Retinal pigment epithelial cell (primary cell): ENCODE results near the gene SNRPD3.

Source experiments
- DNase-seq: peaks from one replicate; pipeline ENCODE4 v3.0.0-alpha.2; 2010; ENCODE audit warnings: low read depth
- H3K4me3 ChIP-seq: 2 replicates; pipeline ENCODE4 v1.5.1; 2011; ENCODE audit warnings: mild to moderate bottlenecking, low read length, control low read depth, moderate library complexity
- TF ChIP-seq, protein P1 (sequence below): conservative IDR thresholded peaks from 2 replicates; pipeline ENCODE4 v1.5.1; 2011; ENCODE audit warnings: low read depth, low read length, control low read depth, inconsistent platforms

SNRPD3 gene

DNA sequence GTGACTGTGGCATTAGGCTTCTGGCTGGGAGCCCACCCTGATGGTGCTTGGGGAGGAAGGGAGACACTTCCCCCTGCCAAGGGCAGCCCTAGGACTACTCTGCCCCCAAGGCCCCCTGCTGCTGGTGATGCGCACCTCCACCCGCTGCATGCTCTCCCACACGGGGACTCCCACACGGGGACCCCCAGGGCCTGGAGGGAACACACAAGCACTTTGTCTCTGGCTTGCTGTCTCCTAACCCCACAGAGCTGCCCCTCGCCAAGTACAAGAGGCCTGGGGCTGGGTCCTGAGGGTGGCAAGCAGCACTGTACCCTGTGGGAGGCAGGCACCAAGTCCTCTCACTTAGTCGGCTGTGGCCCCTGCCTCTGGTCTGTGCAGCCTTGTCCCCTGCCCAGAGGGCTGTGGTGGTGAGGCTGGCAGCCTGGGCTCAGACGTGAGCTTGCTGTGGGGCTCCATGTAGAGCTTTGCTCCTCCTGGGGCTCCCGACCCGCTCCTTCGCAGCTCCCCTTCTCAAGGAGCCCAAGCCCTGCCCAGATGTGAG lies 29.1 kb downstream of the SNRPD3 start:
- DNase-seq, result no peak
- TF ChIP-seq, protein P1, sequence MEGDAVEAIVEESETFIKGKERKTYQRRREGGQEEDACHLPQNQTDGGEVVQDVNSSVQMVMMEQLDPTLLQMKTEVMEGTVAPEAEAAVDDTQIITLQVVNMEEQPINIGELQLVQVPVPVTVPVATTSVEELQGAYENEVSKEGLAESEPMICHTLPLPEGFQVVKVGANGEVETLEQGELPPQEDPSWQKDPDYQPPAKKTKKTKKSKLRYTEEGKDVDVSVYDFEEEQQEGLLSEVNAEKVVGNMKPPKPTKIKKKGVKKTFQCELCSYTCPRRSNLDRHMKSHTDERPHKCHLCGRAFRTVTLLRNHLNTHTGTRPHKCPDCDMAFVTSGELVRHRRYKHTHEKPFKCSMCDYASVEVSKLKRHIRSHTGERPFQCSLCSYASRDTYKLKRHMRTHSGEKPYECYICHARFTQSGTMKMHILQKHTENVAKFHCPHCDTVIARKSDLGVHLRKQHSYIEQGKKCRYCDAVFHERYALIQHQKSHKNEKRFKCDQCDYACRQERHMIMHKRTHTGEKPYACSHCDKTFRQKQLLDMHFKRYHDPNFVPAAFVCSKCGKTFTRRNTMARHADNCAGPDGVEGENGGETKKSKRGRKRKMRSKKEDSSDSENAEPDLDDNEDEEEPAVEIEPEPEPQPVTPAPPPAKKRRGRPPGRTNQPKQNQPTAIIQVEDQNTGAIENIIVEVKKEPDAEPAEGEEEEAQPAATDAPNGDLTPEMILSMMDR, result no peak
- no peak overlapping the region for H3K4me3 ChIP-seq

DNA sequence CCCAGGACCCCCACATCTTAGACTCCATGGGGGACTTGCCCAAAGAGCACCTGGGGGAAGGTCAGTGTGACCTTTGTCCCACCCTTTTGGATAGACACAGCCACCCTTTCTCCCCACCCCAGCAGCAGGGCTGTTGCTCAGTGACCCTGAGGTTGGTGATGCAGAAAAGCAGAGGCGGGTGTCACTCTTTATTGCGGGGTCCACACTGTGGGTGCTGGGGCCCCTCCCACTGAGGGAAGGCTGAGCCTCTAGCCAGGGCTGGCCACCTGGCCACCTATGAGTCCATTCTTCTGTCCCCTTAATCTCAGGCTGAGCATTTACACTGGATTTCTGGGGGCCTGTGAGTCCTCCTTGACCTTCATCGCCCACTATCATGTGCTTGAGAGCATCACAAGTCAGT lies 29.7 kb downstream of the SNRPD3 start:
- TF ChIP-seq, protein P1, result no peak
- no peak for DNase-seq
- H3K4me3 ChIP-seq, result no peak overlapping the region

DNA sequence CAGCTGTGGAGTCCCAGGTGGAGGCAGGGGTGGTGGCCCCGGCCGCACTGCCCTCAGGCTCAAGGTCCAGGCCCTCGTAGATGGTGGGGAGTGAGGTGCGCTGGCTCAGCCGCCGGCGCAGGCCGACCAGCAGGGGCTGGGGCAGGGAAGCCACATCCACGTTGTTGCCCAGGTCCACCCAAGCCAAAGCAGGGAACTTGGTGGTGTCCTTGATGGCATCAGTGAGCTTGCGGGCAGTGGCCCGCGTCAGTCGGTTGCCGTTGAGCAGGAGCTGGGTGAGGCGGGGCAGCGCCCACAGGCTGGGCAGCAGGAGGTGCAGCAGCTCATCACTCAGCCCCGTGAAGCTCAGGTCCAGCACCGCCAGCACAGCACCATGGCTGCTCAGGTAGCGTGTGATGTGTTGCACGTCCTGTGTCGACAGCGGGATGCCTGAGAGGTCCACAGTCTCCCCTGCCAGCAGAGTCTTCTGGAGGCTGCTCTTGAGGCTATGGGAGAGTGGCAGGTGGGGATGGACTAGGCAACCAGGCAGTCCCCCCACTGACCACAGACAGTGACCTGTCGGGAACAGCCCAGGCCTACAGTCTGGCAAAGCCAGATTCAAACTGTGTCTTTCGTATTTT lies 30.2 kb downstream of the SNRPD3 start:
- TF ChIP-seq, protein P1, result no peak
- no peak for DNase-seq
- H3K4me3 ChIP-seq, result no peak overlapping the region

DNA sequence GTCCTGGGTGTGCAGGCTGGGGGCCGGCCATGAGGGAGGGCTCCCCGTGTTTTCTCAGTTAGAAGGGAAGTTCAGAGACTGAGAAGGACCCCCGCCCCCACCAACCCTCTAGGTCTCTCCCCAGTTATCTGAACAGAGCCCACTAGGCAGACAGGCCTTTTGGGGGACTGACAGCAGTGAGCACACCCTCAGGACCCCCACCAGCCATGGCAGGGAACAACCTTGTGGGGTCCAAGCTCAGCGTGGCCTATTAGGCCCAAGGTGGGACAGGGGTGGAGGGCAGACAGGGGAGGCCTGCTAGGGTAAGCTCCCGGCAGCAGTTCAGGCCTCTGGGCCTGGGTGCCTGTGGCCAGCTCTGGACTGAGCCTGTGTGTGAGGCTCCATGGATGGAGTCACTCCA lies 31.5 kb downstream of the SNRPD3 start:
- H3K4me3 ChIP-seq, result no peak overlapping the region
- DNase-seq, result no peak
- TF ChIP-seq, protein P1, result no peak

DNA sequence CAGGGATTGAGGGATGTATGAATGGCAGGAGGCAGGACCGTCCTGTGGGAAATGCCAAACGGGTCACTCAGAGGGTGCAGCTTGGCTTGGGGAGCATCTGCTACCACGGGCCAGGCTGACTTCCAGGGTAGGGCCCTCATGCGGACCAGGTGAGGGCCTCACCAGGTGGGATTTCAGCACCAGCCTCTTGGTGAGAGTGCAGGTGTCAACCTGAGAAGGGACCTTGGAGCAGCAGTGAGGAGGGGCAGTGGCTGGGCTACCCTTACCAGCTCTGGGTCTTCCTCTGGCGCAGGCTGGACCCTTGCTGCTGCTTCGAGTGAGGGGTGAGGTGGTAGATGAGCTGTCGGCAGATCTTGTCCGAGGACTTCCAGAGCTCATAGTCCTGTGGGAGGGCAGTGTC lies 32.1 kb downstream of the SNRPD3 start:
- DNase-seq, result no peak
- TF ChIP-seq, protein P1, result no peak
- H3K4me3 ChIP-seq, result no peak overlapping the region

DNA sequence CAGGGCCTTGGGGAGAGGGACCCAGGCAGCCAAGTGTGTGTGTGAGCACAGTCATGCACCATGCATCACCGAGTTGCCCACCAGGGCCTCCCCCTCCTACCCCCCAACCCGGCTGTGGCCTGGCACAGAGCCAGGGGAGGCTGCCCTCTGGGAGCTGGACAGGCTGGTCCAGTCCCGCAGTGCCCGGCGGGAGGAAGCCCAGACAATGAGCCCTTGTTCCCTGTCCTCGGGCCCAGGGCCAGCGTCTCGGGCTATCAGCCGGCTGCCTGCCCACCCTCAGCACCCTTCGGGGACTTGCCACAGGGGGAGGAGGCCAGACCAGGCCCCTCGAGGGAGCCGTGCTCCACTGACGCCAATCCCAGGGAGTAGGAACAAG lies 32.6 kb downstream of the SNRPD3 start:
- no peak overlapping the region for H3K4me3 ChIP-seq
- TF ChIP-seq, protein P1, result no peak
- peak; percentile 56 for DNase-seq

DNA sequence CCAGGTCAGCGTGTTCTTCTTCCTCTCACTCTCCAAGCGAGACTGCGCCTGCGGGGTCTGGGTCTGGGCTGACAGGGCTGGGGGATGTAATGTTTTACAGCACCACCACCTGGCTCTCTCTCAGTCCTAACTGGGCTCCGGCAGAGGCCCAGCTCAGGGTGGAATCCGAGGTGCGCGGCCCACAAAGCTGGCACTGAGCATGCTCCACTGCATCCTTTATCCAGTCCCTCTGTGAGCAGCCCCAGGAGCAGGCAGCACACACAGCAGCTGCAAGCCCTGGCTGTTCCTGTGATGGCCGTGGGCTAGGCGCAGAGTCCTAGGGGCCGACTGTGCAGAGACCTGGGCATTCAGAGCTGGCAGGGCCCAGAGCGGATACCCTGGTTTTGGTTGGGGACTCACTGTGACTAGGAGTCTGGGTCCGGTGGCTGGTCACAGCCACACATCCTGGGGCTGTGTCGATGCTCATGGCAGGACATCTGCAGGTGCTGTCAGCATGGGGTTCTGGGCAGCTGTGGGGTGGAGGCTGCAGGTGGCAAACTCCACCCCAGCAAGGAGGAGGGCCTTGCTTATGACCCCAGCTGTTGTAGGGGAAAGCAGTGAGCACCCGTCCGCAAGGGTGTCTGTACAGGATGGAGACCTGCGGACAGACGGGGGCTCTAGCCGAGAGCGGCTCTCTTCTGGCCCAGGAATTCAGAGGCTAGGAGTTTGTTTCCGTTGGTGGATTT lies 33.1 kb downstream of the SNRPD3 start:
- TF ChIP-seq, protein P1, result no peak

More for the DNA sequence above, 33.1 kb downstream of the SNRPD3 start:
- DNase-seq, result no peak
- H3K4me3 ChIP-seq, result no peak overlapping the region
